Stimulated activated CD8-positive, alpha-beta memory T cell treated with anti-CD3 and anti-CD28 coated beads, Interleukin-4, amount 100 ng/mL, for 4 hours (primary cell): ENCODE data around the gene SGMS1.

ENCODE experiments used
- DNase-seq, 2 donors: peaks; one replicate each; pipeline ENCODE4 v3.0.0-alpha.2; 2020; ENCODE audit warnings: low read depth in 2 of 2, low spot score in 1 of 2

Gene SGMS1

DNA sequence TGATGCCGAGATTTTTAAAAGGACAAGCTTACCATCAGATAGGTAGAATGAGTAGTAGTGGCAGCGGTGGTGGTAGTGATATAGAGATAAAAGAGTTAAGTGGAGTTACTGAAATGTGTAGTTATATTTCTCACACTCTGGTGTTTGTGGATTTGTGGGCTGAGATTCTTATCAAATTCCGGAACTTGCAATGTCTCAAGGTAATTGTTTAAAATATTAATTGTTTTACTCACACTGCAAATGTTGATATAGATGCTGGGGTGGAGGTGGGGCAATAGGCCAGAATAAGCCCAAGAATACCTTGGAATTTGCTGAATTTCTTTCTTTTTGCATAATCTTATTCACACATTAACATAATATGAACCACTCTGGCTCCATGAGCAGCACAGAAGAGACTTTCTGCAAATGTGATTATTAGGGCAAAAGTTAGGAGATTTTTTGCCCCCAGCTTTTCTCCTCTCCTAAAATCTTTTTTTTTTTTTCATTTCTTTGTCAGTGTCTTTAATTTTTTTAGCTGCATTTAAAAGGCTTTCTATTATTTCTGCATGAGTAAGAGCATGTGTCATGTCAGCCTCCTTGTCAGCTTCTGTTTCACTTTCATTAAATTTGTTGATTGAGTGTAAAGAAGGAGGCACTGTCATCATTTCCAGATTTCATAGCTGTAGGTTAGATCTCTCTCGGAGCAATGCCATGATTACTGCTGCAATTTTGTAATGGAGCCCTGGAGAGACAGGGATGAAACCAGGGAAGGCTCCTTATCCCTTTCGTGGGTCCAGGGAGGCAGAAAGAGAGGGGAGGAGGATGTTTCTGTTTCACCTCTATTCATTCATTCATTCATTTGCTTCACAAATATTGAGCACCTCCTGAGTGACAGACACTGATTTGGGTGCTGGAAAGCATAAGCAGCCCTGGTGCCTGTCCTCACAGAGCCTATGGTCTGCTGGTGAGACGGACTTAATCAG is 13.1 kb upstream of the SGMS1 start:
- DNase-seq = no peak

DNA sequence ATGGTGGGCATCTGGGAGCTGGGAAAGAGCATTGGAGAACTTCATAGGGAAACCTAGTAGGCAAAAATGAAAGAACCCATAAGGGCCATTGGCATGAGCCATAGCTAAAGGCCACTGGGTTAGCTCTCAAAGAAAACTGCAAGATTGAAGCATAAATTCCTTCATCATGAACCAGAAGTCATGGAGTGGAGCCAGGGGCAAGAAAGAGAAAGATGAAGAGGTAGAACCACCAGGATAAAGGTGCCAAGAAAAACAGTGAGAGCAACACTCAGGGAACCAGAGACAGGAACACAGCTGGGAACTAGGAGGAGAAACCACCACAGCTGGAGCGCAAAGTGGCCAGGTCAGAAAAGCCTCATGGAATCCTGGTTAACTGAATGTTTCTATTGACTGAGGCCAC is 11.5 kb upstream of the SGMS1 start:
- DNase-seq = no peak

DNA sequence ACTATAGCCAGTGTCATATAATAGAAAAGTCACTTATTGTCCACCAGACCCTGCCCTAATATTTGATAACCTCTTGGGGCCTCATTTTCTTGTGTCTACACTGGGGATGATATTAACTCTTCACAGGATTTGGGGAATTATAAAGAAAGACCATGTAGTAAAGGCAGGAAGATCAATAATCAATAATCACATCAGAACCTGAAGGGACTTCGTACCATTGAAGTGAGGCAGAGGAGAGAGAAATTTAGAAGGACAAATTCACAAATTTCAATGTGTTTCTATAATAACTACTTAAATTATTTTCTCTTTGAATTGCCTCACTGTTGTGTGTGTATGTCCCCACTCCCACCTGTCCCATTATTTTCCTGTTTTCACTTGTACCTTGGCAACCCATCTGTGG is 10.7 kb upstream of the SGMS1 start:
- no peak for DNase-seq

DNA sequence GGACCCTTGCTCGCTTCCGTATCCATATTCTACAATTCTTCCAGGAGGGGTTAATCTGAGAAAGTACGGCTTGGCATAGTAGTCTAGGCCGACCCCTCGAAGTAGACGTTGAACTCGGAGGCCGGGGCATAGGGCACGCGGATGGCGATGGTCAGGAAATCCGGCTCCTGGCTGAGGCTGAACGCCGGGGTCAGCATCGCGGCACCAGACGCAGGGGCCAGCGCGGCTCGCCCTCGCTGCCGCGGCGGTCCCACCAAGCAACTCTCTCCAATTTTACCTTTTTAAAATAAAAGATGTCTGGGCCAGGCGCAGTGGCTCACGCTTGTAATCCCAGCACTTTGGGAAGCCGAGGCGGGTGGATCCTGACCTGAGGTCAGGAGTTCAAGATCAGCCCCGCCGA is 7.3 kb upstream of the SGMS1 start:
- DNase-seq = no peak

DNA sequence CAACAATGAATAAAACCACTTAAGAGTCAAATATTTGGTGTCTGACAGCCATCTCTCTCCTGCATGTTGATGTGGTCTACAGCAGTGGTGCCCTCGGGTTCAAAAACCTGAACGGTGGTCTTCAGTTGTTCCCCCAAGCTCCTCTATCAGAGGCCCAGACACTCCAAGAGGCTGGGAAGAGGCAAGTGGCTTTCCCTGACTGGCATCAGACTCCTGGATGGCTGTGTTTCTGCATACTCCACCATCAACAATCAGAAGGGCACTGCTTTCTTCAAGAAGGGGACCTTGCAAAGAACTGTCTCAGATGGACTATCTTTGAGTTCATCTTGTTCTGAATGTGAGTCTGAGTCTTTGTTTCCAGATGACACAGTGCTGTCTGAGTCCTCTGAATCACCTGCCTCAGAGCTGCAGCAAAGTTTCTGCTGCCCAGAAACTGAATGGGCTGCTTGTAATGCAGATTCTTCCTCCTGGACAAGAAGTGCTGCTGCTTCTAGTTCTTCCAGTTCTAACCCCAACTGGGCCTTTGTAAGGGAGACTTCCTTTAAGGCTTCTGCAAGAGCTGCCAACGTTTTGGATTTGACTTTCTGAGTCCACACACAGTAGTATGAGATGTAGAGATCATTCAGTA is 5.9 kb upstream of the SGMS1 start:
- DNase-seq = no peak

DNA sequence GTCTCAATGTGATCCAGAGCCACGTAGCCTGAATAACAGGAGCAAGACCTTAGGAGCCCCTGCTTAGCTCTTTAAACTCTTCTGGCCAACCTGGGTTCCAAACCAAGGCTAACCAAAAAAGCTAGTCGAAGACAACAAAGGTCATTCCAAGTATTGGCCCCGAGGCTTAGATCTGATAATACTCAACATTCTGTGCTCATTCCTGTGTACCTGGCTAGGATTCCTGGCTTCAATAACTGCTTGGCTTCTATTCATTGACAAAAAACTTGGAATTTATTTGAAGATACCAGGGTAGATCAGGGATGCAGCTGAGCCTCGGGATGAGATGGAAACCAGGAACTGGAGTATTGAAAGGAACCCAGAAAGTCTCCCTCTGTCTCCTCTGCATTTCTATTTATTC is 4.1 kb upstream of the SGMS1 start:
- no peak for DNase-seq

DNA sequence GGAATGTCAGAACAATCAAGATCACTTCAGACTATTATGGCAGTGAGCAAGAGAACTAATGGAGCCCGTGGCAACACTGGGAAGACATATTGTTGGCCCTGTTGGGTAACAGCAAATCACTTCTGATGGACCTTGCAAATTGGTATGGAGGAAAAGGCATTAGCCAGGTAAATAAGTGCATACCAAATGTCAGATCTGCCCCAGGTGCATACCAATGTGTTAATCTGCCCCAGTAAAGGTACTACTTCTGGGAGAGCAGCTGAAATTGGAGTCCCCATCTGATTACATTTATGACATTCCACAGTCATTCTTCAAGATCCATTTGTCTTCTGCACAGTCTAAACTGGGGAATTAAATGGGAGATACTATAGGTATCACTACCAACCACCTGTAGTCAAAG is 3.7 kb upstream of the SGMS1 start:
- DNase-seq = no peak

DNA sequence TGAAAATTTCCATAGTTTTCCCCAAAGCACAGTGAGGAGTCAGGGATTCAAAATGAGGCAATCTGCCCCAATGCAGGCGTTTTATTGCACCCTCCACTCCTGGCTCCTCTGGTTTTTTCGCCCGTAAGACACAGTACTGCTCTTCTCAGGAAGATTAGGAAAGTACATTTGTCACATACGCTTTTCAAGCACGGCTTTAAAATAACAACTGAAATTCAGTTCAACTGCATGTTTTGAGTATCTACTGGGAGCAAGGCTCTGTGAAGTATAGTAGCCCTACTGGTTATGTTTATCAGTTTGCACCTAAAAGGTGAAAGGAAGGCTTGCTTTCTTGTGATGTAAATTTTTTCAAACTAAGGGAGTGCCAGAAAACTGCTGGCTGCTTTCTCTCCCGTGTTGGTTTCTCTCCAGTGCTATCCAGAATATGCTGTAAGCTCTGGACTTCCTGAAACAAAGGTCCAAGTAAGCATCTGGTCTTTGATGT is 1.9 kb upstream of the SGMS1 start:
- DNase-seq = no peak

DNA sequence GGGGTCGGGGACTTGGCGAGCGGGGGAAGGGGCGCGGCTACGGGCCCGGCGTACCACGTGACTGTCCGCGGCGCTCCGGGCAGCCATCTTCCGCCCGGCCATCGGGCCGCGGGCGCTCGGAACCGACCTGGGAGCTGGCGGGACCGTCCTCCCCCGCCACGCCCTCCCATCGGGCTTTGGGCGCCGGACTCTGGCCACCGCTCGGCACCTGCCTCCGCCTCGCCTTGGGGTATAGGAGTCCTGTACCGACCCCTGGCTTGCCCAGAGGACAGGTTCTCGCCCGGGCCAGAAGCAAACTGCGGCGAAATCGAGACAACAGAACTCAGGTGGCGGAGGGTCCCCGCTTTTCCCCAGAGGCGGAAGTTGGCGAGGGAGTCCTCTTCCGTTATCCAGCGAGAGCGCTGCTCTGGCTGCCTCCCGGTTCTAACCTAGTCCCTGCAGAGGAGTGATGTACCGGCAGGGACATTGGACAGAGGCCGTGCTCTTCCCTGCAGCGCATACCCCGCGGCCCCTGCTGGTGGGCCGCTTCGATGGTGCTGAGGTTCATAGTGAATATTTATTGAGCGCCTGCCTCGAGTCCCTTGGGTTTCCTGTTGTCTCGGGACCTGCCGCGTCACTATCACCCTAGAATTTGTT is 1.2 kb upstream of the SGMS1 start:
- DNase-seq = peak in 1 of 2 donors; percentile 33

DNA sequence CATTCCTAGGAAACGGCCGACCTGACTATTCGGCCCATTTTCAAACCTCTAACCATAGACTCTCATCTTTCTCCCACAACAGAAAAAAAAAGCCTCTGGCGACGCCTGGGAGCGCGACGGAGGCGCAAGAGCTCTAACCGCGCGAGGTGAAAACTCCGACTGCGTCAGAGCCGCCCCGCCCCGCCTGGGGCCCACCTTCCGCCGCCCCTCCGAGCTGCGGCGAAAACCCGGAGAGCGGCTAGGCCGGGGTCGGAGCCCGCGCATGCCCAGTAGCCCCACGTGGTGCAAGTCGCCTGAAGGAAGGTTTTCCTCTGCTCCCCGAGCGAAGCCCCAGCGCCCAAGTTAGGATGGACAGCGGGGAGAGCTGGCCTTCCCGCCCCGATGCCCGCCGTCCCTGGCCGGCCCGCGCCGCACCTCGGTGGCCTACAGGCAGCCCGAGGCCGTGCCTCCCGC is 683 bp upstream of the SGMS1 start:
- peak; percentile 92 to 94 for DNase-seq

DNA sequence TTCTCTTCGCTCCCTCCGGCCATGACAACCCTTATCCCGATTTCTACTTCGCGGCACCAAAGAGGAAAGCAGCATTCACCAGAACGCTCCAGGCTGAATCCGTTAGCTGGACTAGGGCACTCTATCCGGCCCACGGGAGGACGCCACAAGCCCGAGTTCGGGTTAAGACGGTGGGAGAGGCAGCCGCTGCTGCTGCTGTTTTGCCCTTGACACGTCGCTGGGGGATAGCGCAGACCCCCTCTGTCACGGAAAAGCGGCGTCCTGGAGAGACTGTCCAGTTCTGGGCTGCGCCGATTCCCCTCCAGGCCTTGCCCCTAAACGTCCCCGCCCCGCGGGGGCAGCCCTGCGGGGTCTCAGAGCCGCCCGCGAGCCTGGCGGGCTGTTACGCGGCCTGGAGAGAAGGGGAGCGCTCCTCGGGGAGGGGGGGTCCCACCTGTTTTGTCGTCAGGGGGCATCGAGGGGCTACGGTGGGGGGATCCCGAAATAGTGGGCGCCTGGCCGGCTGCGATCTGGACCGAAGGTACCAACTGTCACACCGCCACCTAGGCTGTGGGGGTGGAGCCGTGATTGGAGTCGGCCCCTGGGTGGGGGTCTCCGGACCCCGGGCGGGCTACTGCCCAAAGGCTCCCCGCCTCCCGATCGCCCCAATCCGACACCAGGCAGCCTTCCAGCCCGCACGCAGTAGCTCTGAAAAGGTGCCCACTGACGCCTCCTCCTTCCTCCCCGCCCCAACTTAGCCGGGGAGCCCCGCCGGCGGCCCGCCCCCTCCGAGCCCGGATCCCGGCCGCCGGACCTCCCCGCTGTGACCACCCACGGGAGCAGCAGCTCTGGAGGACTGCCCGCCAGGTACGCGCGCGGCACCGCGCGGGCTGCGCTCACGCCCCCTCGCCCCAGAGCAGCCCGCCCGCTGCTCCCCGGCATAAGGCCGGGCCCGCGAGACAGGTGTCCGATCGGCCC is 772 bp downstream of the SGMS1 start:
- DNase-seq = peak in 1 of 2 donors; percentile 23

DNA sequence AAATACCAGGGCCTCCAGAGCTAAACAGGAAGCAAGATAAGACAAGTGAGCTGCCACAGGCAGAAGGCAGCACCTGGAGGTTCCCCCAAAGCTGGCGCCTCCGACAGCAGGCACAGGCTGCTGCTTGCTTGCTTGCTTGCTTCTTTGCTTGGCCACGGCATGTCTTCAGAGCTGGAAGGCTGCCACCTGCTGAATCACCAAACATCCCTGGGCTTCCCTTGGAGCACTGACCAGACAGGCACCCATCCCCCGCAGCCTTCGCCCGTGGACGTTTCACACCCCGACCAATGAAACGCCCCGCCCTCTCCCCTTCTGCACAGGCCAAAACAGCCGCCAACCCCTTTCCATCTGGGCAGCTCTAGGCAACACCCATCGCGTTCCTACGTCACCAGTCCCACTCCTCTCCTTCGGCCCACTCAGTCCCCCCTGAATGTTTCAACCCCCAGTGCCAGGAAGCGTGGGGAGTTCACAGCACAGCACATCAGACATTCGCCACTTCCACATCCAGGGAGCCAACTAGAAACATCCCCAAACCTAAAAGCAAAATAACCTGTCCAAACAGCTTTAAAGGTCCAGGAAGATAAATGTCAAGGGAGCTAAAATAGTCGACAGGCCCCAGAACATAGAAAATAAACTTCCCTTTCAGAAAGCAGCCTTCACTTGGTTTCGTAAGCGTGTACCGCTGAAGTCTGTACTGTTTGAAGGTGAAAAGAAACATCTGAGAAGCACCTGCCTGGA is 1.6 kb downstream of the SGMS1 start:
- DNase-seq = peak in 1 of 2 donors; percentile 36

DNA sequence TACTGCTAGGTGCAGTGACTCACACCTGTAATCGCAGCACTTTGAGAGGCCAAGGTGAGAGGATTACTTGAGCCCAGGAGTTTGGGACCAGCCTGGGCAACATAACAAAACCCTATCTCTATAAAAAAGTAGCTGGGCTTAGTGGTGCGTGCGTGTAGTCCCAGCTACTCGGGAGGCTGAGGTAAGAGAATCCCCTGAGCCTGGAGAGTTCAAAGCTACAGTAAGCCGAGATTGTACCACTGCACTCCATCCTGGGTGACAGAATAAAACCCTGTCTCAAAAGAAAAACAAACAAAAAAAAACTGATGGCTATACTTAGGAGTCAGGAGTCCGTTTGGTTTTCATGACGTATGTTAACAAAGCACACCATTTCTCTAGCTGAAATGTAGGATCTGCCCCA is 2.9 kb downstream of the SGMS1 start:
- DNase-seq = no peak

DNA sequence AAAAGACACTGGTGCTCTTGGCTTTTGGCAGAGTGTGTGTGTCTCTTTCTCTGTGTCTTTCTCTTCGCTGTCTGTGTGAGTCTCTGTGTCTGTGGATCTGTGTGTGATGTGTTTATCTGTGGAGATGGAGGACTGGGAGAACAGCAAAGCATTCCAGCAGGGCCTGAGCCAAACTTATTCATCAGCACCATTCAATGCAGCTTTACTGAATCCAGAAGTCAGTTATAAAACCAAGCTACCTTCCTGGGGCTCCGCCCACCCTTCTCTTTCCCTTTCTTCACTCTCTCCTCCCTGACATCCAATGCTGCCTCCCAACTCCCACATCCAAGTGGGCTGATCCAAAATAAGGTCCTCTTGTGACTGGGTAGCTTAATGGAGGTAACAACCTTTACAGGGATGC is 3.9 kb downstream of the SGMS1 start:
- no peak for DNase-seq

DNA sequence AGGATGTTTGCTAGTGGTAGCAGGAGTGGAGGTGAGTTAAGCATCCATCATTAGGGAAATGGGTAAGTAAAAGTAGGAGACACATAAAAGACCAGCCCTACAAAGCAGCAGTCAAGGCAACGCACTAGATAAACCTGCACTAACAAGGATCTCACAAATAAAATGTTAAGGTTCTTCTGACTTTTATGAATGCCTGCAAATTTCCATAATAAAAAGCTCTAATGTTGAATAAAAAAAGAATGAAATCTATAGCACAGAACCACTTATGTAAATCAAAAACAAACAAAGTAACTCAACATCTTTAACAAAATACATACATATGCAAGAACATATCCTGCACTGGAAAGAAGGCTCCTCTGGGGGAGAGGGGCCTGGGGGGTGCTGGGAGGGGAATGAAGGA is 4.6 kb downstream of the SGMS1 start:
- no peak for DNase-seq

DNA sequence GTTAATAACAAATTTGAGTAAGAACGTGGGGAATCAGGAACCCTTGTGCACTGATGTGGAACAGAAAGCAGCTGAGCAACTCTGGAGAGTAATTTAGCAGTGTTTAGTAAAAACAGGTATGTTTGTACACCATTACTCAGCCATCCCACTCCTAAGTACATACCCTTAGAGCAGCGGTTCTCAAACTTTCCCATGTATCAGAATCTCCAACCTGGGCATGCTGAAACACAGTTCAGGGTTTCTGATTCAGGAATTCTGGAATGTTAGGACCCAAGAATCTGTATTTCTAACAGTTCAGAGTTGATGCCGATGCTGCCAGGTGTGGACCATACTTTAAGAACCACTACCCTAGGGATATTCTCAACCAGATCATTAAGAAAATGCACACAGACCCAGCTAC is 5.1 kb downstream of the SGMS1 start:
- no peak for DNase-seq

DNA sequence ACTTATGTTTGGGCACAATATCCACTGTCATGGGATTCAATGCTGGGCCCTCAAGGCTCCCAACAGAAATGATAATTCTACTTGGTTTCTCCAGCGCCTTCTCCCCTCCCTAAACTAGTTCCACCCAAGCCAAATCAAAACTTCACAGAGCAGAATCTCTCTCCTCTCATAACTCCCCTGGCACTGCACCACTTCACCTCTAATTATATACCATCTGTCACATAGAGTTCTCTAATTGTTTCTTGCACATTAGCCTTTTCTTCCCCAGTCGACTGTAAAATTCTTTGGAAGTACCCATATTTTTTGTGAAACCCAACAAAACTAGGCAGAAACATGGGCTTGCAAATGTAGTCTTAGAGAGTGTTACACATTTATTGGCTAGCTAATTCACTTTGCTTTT is 8.1 kb downstream of the SGMS1 start:
- no peak for DNase-seq

DNA sequence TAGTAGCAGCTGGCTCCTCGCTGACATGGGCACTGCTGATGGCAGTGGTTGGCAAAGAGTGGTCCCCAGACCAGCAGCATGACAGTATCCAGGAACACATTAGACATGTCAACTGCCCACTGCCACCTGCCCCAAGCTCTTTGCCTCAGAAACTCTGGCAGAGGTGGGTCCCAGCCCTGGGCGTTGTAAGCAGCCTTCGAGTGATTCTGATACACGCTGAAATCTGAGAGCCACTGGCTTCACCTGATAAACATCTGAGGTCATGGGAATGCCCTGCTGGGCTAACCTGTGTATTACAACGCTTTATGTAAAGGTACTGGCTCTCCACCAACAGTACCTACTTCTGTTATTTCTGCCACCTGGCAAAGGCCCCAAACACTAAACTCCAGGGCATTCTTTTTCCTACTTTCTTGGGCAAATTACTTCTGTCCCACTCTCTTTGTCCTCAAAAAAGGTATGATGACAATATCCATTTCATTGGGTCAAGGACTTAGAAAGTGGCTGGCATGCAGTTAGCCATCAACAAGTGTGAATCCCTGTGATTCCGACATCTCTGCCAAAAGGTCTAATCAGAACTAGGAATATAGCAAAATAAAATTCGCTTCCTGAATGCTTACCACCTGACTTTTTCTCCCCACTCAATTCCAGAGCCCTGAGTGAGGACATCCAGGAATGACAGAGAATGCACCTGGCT is 9.2 kb downstream of the SGMS1 start:
- DNase-seq = no peak

DNA sequence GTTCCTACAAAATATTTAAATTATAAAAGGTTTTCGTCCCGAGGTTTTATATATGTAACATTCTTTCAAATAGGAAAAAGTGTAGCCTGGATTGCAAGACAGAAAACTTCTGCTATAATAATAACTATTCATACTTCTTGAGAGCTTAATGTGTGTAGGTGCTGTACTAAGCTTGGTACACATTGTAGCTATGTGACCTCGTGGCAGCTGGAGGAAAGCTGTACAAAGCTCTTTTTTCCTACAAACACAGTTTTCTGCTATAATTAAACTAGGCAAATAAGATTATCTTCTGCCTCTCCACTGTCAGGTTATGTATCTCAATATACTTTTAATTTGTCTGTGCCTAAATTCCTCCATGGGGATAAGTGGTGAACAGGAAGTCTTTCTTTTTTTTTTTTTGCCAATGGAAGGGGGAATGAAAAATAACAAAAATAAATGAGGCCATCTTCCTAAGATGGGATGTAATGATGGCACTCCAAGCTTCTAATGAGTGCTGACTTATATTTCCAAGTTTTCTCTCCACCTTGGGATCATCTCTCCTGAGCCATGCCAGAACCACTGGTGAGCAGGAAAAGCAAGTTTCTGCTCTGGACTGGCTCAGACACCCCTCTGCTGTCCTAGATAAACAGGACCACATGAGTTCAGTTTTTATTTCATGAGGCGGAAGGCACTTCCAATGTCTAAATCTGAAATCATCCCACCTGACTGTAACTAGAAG is 9.9 kb downstream of the SGMS1 start:
- no peak for DNase-seq
